Cardiac atrium fibroblast (primary cell): ENCODE results near the gene CYBA. TPM values are rescaled to one million over a fixed set of nuclear protein-coding genes. Genes with fewer than 3 reads are reported as not detected.

Experiments
- total RNA-seq: library from RNA; depleted of rRNA; stranded (reverse); fragments of >200 nt; gene quantifications from 2 replicates; pipeline ENCODE4 v1.2.3, GENCODE V29; 2015

The CYBA gene
- 490 and 554 TPM in 2 replicates for total RNA-seq

DNA sequence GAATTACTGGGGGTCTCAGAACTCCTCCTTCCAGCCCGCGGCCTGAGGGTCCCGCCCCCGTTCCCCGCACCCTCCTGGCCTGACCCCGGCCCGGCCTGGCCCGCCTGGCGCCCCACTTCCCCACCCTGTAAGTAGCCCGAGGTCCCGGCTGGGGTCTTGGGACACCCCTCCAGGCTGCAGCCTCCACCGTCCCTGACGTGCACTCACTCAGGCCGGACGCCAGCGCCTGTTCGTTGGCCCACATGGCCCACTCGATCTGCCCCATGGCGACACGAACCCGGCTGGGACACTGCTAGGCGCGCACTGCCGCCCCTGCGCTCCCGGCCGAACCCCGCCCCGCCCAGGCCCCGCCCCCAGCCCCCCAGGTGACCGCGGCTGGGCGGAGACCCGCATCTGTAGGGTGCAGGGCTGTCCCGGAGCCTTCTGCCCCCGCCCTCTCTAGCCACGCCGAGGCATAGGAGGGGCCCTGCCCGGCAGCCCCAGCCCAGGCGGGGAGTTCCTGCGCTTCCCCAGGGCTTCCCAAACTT is at the start of gene CYBA:
CYBA (minus strand) TSS at position 305 of the 527 bp plus-strand sequence; CDS start at position 265, 40 bp downstream.

DNA sequence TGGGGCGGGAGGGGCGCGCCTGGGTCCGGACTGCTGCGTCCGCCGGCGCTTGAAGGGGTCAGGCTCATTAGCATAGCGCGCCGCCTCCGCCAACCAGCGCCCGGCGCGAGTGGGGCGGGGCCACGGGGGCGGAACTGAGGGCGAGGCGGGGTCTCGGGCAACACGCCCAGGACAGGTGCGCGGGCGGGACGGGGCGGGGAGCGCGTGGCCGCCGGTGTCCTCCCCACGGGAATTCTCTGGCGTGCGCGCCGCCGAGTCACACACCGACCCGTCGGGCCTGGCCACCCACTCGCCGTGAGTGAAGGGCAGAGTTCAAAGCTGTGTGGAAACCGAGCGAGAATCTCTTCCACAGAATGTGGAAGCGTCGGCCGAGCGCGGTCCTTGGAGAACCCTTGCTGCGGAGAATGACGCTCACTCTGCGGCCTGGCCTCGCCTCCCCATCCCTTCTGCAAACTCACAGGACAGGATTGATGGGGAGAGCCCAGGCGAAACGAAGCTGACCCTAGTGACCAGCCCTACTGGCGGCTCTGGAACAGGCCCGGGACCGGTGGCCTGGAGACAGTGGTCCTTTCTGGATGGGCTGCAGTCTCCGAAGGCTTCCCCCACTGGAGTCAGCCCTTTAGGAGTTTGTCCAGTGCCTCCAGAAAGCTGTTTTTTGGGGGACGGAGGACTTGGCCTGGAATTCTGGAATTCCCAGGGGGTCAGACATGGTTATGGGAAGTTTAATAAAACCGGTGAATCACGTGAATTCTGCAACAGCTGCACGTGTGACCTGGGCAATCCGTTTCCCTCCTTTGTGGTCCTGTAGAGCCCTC is 35.8 kb upstream of the CYBA start, which contains the start of gene SNAI3:
SNAI3 (minus strand) TSS at position 69 of the 815 bp plus-strand sequence. CDS start 101 bp downstream, outside the sequence.

DNA sequence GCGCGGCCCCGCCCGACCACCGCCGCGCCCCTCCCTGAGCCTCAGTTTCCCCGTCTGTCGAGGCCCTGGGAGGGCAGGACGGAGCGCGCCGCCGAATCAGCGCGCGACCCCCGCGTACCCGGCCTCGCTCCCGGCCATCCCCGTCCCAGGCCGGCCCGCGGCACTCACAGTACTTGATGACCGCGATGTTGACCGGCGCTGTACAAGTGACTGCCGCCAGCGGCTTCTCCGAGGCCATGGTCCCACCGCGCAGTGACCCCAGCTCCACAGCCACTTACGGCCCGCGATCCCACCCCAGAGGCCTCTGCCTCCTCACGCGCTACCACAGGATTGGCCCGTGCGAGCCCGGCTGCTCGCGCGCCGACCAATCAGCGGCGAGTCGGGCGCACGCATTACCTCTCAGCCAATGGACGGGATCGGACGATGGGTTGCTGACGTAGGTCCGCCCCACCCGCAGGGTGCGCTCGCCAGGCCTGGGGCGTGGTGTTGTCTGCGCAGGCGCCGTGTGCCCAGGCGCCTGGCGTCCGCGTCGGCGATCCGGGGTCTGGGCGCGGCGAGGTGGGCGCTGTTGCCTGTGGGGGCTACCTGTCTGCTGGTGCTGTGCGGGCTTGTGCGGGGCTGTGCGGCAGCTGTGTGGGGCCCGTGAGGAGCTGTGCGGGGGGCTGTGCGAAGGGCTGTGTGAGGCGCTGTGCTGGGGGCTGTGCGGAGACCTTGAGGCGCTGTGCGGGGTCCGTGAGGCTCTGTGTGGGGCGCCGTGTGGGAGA is 12.2 kb upstream of the CYBA start, which contains the start of gene MVD:
MVD (minus strand) TSS at position 249 of the 764 bp plus-strand sequence; CDS start at position 238, 11 bp downstream.

GRCh38 chr16:88638323-88639230 is 12.3 kb downstream of the CYBA start, which contains the start of gene IL17C:
TSS of gene IL17C (plus strand) at chr16:88638572. CDS start at chr16:88638642, 70 bp downstream.

Other genes starting within 250 kb of the CYBA start
- gene ZFPM1, start 197.8 kb downstream of the CYBA start, total RNA-seq, result 1.3 and 5.6 TPM in 2 replicates
- gene ZC3H18, start 80.7 kb downstream of the CYBA start, total RNA-seq, result 13.7 and 15.9 TPM in 2 replicates
- gene IL17C, start 12.5 kb downstream of the CYBA start, total RNA-seq, result not detected in 2 replicates
- 54.0 and 99.6 TPM in 2 replicates for gene MVD, start 12.0 kb upstream of the CYBA start, total RNA-seq
- gene SNAI3, start 35.5 kb upstream of the CYBA start, total RNA-seq, result 0.16 TPM in 1 of 2 replicates, not detected in the other
- 14.1 and 15.1 TPM in 2 replicates for gene RNF166, start 55.4 kb upstream of the CYBA start, total RNA-seq
- 13.0 and 13.5 TPM in 2 replicates for gene CTU2, start 55.5 kb upstream of the CYBA start, total RNA-seq
- 232 and 251 TPM in 2 replicates for gene PIEZO1, start 134.2 kb upstream of the CYBA start, total RNA-seq
- 2.5 and 7.3 TPM in 2 replicates for gene CDT1, start 152.7 kb upstream of the CYBA start, total RNA-seq
- 251 and 258 TPM in 2 replicates for gene APRT, start 160.9 kb upstream of the CYBA start, total RNA-seq
- gene GALNS, start 205.9 kb upstream of the CYBA start, total RNA-seq, result 38.1 and 38.2 TPM in 2 replicates
- gene TRAPPC2L, start 206.1 kb upstream of the CYBA start, total RNA-seq, result 41.5 TPM in 2 replicates
- not detected in 2 replicates for gene PABPN1L, start 215.6 kb upstream of the CYBA start, total RNA-seq